Activated CD8-positive, alpha-beta T cell treated with anti-CD3 and anti-CD28 coated beads for 36 hours (primary cell): ENCODE data around the gene MCL1. TPM values are rescaled to one million over a fixed set of nuclear protein-coding genes. Genes with fewer than 3 reads are reported as not detected.
"Not testable (repeated sequence)": the region's sequence is repeated elsewhere in the genome, so short reads cannot be mapped to it uniquely, and the experiment has no call there.

Experiments used
- ATAC-seq: fragments of 200-7000 bp; cut with Tn5 transposase; one replicate; pipeline ENCODE4 v1.10.0; 2021; ENCODE audit warnings: mild to moderate bottlenecking, moderate library complexity
- CTCF ChIA-PET: fragments of 350-600 bp; sonication (Branson Sonifier 250); formaldehyde crosslinking; loops from one replicate; lab custom pipeline; 2021; ENCODE audit warnings: antibody characterized with exemption; lab: Charles Lee
- POLR2A ChIA-PET: fragments of 350-600 bp; sonication (Branson Sonifier 250); formaldehyde crosslinking; loops from one replicate; lab custom pipeline; 2021; ENCODE audit warnings: antibody characterized with exemption; lab: Charles Lee
- DNase-seq: peaks from one replicate; pipeline ENCODE4 v3.0.0-alpha.2; 2020
- H3K27ac Mint-ChIP-seq: one replicate; pipeline ENCODE4 v1.8.0; 2021; ENCODE audit warnings: mild to moderate bottlenecking, mixed read lengths
- H3K27me3 Mint-ChIP-seq: one replicate; pipeline ENCODE4 v1.8.0; 2021; ENCODE audit warnings: mixed read lengths
- H3K36me3 Mint-ChIP-seq: one replicate; pipeline ENCODE4 v1.8.0; 2021; ENCODE audit warnings: low read depth, mixed read lengths
- H3K4me1 Mint-ChIP-seq: one replicate; pipeline ENCODE4 v1.8.0; 2021; ENCODE audit warnings: low read depth, mixed read lengths
- H3K4me3 Mint-ChIP-seq: one replicate; pipeline ENCODE4 v1.8.0; 2021; ENCODE audit warnings: mild to moderate bottlenecking, moderate library complexity, mixed read lengths
- H3K9me3 Mint-ChIP-seq: one replicate; pipeline ENCODE4 v1.8.0; 2021; ENCODE audit warnings: mixed read lengths
- intact Hi-C: fragments of 100-400 bp; cut with micrococcal nuclease; formaldehyde crosslinking; loops from one replicate; pipeline ENCODE4 v1.10.0; 2022
- total RNA-seq, 2 experiments: library from RNA; stranded (reverse); gene quantifications; one replicate each; pipeline ENCODE4 v1.2.3, GENCODE V29; 2021
- TF ChIP-seq, protein P1 (sequence below): fragments of 200-600 bp; IDR thresholded peaks from one replicate; pipeline ENCODE4 v1.8.0; 2022; ENCODE audit warnings: antibody characterized with exemption, mild to moderate bottlenecking

MCL1 gene
- total RNA-seq, 2 experiments from 2014 or later = 207 TPM

DNA sequence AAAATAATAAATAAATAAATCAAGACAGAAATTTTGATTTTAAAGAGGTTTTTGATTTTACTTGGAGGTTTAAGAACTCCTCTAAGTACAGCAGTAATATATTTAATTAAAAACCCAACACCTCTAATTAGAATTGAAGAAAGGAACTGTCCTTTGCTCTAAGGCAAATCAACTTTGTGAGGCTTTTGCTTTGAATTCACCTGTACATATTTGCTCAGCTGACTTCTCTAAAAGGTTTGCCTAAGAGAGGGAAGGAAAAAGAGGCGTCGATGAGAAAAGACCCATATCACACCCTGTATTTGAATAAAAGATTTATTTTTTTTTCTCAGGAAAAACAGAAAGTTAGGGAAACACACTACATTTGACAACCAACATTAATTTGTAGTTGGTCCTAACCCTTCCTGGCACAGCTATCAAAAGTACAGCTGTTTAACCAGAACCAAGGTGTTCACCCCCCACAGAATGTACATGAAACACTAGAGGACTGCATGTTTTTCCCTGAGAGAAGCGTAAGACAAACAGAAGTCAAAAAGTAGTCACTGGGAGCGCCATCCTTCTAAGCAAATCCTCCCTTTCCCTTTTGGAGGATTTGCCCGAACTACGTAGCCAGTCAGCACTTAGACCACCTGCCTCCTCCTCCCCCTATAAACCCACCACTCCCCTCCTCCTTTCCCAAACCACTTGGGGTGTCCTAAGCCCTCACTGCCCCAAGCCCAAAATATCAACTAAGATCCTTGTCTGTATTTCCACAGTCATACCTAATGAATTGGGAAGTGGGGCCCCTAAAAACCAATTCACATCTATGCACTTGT, 4.9 kb downstream of the MCL1 start:
- Mint-ChIP-seq H3K27me3 (no peaks in the 10 kb centered on the region), H3K4me1 (peaks cover 56% of the 10 kb centered on the region), H3K36me3 (peaks cover 90% of the 10 kb centered on the region), H3K4me3 (peak overlapping the region; percentile 97), H3K27ac (peak overlapping the region; percentile 95), H3K9me3 (no peaks in the 10 kb centered on the region)
- intact Hi-C loops = loop anchor here (5.0 kb wide), 1 partner anchor 38 kb away; no protein-coding TSS in a partner anchor
- CTCF ChIA-PET = interaction anchor here (1.6 to 15.9 kb wide), 3 partner anchors 7 to 41 kb away, joined by 4 to 237 read pairs (median 42); no protein-coding TSS in a partner anchor
- no peak for ATAC-seq
- POLR2A ChIA-PET = interaction anchor here (0.6 to 24.5 kb wide), 4 partner anchors 10 to 166 kb away, joined by 3 to 678 read pairs (median 272); partner anchors contain the start of gene ENSA
- DNase-seq = no peak
- TF ChIP-seq, protein P1, sequence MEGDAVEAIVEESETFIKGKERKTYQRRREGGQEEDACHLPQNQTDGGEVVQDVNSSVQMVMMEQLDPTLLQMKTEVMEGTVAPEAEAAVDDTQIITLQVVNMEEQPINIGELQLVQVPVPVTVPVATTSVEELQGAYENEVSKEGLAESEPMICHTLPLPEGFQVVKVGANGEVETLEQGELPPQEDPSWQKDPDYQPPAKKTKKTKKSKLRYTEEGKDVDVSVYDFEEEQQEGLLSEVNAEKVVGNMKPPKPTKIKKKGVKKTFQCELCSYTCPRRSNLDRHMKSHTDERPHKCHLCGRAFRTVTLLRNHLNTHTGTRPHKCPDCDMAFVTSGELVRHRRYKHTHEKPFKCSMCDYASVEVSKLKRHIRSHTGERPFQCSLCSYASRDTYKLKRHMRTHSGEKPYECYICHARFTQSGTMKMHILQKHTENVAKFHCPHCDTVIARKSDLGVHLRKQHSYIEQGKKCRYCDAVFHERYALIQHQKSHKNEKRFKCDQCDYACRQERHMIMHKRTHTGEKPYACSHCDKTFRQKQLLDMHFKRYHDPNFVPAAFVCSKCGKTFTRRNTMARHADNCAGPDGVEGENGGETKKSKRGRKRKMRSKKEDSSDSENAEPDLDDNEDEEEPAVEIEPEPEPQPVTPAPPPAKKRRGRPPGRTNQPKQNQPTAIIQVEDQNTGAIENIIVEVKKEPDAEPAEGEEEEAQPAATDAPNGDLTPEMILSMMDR = no peak

DNA sequence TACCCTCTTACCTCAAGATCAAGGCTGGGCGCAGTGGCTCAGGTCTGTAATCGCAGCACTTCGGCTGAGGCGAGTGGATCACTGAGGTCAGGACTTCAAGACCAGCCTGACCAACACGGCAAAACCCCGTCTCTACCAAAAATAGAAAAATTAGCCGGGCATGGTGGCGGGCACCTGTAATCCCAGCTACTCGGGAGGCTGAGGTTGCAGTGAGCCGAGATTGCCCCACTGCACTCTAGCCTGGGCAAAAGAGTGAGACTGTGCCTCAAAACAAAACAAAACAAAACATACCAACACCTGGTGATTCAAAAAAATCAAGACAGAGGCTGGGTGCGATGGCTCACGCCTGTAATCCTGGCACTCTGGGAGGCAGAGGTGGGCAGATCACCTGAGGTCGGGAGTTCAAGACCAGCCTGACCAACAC, 5.8 kb downstream of the MCL1 start:
- H3K27me3 Mint-ChIP-seq, intact Hi-C loops, ATAC-seq, H3K9me3 Mint-ChIP-seq: not testable (repeated sequence)
- Mint-ChIP-seq H3K4me1 (peaks cover 62% of the 10 kb centered on the region), H3K4me3 (peak overlapping the region; percentile 97), H3K27ac (peak overlapping the region; percentile 93), H3K36me3 (peaks cover 88% of the 10 kb centered on the region)
- CTCF ChIA-PET = interaction anchor here (1.3 to 15.9 kb wide), 3 partner anchors 12 to 46 kb away, joined by 4 to 237 read pairs (median 7); no protein-coding TSS in a partner anchor
- DNase-seq = peak; percentile 43
- POLR2A ChIA-PET = interaction anchor here (0.6 to 24.5 kb wide), 7 partner anchors 10 to 299 kb away, joined by 3 to 678 read pairs (median 3); partner anchors contain the start of gene ENSA

DNA sequence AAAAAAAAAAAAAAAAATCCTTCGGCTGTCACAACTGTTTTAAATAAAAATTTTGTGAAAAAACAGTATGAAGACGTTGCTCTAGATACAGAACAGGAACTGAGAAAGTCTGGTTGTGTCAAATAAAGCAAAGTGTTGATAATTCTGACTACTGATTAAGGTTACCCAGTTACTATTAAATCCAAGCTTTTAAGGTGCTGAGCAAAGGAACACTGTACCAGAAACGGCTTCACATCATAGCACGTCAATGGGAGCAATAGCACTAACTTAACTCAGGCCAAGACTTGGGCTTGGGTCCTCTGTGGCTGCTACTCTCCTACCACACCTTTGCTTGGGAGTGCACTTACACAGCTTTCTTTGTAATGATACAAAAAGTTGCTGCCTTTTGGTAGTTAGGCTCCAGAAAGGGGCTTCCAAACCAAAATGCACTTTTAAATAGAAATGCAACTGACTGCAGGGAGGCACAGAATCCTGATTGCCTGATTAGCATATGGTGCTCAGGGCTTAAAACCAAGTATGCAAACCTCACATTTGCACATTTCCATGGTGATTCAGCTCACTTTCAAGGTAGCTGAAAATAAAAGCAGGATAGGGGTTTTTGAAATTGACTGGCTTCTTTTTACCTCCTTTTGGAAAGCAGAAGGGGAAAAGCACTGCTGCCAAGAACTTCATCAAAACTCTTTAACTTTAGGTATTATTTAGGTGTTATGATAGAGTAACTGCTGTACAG, 6.3 kb downstream of the MCL1 start:
- intact Hi-C loops = no loop called here
- ChIA-PET CTCF (interaction anchor here (1.3 to 15.9 kb wide), 3 partner anchors 11 to 46 kb away, joined by 4 to 237 read pairs (median 7); no protein-coding TSS in a partner anchor), POLR2A (interaction anchor here (0.6 to 24.5 kb wide), 7 partner anchors 8 to 299 kb away, joined by 3 to 678 read pairs (median 3); partner anchors contain the start of genes ADAMTSL4 and ENSA)
- H3K4me1 Mint-ChIP-seq = peaks cover 68% of the 10 kb centered on the region
- H3K9me3 Mint-ChIP-seq = no peaks in the 10 kb centered on the region
- H3K27me3 Mint-ChIP-seq = no peaks in the 10 kb centered on the region
- DNase-seq (no peak), ATAC-seq (no peak)
- H3K36me3 Mint-ChIP-seq = peaks cover 82% of the 10 kb centered on the region
- H3K27ac Mint-ChIP-seq = peak overlapping the region; percentile 93
- TF ChIP-seq, protein P1 = no peak
- peak overlapping the region; percentile 97 for H3K4me3 Mint-ChIP-seq

DNA sequence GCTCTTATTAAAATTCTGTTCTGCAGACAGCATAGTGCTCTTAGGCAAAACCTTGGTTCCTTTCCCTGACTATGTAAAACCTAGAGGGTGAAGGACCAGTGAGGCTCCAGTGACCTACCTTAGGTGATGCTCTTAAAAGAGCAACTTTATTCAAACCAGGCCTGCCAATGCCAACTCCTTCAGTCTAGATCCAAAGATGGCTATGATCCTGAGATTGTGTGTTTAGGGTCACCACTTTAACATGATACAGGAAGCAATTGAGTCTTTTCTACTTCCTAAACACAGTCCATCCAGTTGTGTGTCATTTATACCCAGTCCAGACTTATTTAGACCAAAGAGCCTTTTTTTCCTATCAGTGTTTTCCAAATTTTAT, 10.8 kb downstream of the MCL1 start:
- no peak for DNase-seq
- TF ChIP-seq, protein P1 = no peak
- peaks cover 45% of the 10 kb centered on the region for H3K36me3 Mint-ChIP-seq
- ChIA-PET CTCF (interaction anchor here (1.0 to 15.9 kb wide), 4 partner anchors 7 to 129 kb away, joined by 3 to 324 read pairs (median 140); partner anchors contain the start of genes ENSA, GOLPH3L and MCL1), POLR2A (interaction anchor here (0.5 to 24.5 kb wide), 8 partner anchors 5 to 542 kb away, joined by 3 to 678 read pairs (median 5); partner anchors contain the start of genes ENSA, GOLPH3L, MCL1 and TARS2)
- intact Hi-C loops = loop anchor here (10.0 kb wide), 1 partner anchor 126 kb away; the partner anchor contains the start of gene GOLPH3L
- ATAC-seq = no peak
- H3K4me1 Mint-ChIP-seq = peaks cover 84% of the 10 kb centered on the region
- H3K27me3 Mint-ChIP-seq = no peaks in the 10 kb centered on the region
- H3K9me3 Mint-ChIP-seq = no peaks in the 10 kb centered on the region
- peak overlapping the region; percentile 62 for H3K4me3 Mint-ChIP-seq
- H3K27ac Mint-ChIP-seq = peak overlapping the region; percentile 97
